CD4-positive, alpha-beta T cell treated with Interleukin-6 for 4 hours (primary cell): ENCODE data around the gene QPRT.
"Not testable (repeated sequence)": the region's sequence is repeated elsewhere in the genome, so short reads cannot be mapped to it uniquely, and the experiment has no call there.

Experiments
- DNase-seq: peaks from one replicate; pipeline ENCODE4 v3.0.0-alpha.2; 2020; ENCODE audit warnings: mixed read lengths

Gene QPRT

DNA sequence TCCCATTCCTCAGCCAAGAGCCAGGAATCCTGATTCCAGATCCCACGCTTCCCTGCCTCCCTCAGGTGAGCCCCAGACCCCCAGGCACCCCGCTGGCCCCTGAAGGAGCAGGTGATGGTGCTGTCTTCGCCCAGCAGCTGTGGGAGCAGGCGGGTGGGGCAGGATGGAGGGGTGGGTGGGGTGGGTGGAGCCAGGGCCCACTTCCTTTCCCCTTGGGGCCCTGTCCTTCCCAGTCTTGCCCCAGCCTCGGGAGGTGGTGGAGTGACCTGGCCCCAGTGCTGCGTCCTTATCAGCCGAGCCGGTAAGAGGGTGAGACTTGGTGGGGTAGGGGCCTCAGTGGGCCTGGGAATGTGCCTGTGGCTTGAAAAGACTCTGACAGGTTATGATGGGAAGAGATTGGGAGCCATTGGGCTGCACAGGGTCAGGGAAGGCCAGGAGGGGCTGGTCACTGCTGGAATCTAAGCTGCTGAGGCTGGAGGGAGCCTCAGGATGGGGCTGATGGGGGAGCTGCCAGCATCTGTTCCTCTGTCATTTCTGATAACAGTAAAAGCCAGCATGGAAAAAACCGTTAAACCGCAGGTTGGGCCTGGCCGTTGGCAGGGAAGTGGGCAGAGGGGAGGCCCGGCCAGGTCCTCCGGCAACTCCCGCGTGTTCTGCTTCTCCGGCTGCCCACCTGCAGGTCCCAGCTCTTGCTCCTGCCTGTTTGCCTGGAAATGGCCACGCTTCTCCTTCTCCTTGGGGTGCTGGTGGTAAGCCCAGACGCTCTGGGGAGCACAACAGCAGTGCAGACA is 15.8 kb upstream of the QPRT start, which contains the start of gene SPN:
SPN (plus strand) TSS at position 232 of the 791 bp plus-strand sequence; CDS start at position 714, 482 bp downstream.
- DNase-seq: peak; percentile 68

DNA sequence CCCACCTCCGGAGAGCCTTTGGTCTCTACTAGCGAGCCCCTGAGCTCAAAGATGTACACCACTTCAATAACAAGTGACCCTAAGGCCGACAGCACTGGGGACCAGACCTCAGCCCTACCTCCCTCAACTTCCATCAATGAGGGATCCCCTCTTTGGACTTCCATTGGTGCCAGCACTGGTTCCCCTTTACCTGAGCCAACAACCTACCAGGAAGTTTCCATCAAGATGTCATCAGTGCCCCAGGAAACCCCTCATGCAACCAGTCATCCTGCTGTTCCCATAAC is 15.2 kb upstream of the QPRT start:
- no peak for DNase-seq

DNA sequence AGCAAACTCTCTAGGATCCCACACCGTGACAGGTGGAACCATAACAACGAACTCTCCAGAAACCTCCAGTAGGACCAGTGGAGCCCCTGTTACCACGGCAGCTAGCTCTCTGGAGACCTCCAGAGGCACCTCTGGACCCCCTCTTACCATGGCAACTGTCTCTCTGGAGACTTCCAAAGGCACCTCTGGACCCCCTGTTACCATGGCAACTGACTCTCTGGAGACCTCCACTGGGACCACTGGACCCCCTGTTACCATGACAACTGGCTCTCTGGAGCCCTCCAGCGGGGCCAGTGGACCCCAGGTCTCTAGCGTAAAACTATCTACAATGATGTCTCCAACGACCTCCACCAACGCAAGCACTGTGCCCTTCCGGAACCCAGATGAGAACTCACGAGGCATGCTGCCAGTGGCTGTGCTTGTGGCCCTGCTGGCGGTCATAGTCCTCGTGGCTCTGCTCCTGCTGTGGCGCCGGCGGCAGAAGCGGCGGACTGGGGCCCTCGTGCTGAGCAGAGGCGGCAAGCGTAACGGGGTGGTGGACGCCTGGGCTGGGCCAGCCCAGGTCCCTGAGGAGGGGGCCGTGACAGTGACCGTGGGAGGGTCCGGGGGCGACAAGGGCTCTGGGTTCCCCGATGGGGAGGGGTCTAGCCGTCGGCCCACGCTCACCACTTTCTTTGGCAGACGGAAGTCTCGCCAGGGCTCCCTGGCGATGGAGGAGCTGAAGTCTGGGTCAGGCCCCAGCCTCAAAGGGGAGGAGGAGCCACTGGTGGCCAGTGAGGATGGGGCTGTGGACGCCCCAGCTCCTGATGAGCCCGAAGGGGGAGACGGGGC is 14.7 kb upstream of the QPRT start:
- DNase-seq: peak; percentile 61

DNA sequence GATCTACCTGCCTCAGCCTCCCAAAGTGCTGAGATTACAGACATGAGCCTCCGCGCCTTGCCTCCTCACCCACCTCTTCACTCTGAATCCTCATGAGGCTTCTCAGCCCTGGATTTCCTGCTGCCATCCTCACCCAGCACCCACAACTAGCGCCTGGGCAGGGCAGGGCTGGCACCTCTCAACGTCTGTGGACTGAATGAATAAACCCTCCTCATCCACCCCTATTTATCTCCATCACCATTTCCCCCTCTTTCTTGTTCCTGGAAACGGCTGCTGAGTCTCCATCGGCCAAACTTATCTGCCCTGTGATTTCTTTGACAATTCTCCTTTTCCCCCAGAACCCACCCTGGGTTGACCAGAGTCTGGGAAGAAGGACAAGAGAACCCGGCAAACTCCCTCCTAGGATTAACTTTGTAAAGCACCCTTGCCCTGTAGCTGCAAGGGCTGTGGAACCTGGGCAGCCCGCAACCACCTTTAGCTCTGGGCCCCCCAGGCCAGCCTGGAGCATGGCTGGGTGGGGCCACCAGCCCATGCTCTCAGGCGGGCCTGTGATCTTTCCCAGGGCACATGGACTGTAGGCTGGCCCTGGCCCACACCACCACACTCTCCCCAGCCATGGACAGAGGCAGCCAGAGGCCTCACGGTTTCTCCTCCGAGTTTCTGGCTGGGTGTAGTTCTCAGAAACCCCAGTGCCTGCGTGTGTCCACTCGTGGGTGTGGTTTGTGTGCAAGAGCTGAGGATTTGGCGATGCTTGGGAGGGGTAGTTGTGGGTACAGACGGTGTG is 13.5 kb upstream of the QPRT start:
- peak; percentile 55 for DNase-seq

DNA sequence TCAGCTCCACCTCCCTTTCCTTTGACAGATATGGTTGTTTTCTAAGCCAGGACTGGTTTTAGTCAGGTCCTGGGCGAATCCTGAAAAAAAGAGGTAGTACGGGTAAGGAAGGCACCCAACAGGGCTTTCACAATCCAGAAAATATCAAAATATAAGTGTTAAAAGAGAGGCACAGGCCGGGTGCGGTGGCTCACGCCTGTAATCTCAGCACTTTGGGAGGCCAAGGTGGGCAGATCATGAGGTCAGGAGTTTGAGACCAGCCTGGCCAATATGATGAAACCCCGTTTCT is 11.7 kb upstream of the QPRT start:
- DNase-seq: not testable (repeated sequence)

DNA sequence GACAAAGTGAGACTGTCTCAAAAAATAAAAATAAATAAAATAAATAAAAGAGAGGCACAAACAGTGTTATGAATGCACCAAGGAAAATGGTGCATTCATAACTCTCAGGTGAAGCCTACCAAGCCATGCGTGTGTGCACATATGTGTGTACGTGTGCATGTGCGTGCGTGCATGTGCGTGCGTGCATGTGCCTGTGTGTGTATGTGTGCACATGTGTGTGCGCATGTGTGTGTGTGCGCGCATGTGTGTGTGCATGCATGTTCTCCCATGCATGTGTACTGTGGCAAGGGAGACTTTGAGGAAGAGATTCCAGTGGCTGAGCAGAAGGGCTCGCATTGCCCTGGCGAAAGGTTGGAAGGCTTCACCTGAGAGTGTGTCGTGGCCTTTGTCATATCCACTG is 11.2 kb upstream of the QPRT start:
- no peak for DNase-seq

DNA sequence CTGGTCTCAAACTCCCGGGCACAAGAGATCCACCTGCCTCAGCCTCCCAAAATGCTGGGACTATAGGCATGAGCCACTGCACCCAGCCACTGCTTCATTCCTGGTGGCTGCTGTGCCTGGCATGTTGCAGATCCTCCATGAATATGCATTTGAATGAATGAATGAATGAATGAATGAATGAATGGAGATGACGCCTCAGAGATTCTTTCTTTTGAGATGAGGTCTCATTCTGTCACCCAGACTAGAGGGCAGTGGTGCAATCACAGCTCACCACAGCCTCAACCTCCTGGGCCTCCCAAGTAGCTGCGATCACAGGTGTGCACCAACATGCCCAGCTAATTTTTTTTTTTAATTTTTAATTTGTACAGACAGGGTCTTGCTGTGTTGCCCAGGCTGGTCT is 10.7 kb upstream of the QPRT start:
- DNase-seq: no peak

DNA sequence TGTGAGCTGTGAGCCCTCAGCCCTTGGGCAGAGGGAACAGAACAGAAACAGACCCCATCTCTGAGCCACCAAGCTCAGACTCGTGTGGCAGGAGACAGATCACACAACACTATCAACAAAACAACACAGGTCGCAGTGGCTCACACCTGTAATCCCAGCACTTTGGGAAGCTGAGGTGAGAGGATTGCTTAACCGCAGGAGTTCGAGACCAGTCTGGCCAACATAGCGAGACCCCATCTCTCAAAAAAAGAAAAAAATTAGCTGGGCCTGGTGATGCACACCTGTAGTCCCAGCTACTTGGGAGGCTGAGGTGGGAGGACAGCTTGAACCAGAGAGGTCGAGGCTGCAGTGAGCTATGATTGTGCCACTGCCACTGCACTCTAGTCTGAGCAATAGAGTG is 5.5 kb upstream of the QPRT start:
- no peak for DNase-seq

DNA sequence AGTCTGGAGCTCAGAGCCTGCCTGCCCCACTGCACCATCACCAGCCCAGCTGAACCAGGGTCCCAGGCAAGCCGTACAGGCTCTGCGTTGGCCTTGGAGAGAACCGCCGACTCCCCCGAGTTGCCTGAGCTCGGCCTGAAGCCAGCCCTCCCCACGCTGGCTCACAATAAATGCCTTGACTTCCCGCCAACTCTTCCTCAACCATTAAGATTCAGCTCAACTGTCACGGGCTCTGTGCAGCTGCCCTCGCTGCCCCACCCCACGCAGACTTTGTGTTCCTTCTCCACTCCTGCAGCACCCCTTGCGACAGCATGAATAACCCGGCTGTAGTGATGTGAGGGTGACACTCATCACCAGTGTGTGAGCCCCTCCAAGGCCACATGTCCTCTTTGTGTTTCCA is 4.8 kb upstream of the QPRT start:
- no peak for DNase-seq

DNA sequence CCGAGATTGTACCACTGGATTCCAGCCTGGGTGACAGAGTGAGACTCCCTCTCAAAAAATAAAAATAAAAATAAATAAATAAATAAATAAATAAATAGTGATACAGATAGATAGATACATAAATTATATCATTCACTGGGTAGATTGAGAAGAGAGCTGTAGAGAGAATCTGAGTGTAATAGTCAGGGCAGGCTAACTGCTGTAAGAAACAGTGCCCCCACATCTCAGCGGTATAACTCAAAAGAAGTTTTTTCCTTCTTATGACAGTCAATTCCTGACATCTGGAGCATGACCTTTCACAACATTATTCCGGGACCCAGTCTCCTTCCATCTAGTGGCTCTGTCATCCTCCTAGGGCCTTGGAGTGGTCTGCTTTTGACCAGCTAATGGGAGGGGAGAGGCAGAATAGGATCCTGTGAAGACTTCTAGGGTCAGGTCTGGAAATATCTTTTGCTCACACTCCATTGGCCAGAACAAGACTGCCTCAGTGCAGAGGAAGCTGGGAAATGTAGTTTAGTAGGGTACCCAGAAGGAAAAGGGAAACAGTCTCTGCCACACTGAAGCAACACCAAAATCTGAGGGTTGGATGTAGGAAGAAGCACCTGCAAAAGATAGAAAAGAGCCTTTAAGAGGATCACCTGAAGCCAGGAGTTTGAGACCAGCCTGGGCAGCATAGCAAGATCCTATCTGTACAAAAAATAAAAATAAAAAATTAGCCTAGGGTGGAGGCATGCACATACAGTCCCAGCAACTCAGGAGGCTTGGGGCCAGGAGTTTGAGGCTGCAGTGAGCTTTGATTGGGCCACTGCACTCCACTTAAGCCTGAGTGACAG is 3.0 kb upstream of the QPRT start:
- DNase-seq: peak; percentile 17

DNA sequence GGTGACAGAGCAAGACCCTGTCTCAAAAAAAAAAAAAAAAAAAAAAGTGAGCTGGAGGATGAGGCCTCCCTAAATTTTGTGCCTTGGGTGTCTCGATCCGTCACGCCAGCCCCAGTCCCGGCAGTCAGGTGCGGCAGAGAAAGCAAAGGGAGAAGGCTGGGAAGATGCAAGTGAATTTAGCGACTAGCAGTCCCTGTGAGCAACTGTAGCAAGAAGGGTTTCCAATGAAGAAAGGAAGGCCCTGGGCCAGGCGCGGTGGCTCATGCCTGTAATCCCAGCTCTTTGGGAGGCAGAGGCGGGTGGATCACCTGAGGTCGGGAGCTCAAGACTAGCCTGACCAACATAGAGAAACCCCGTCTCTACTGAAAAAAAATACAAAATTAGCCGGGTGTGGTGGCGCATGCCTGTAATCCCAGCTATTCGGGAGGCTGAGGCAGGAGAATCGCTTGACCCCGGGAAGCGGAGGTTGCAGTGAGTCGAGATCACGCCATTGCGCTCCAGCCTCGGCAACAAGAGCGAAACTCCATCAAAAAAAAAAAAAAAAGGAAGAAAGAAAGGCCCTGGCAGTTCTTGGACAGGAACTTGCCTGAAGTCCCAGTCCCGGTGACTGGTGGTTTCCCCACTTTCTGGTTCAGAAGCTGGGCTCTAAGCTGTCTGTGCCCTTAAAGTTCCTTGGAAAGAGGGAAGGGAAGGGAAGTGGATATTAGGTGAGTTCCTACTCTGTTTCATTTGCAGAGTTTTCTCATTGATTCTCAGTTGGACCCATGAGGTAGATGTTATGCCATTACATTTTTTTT is 1.8 kb upstream of the QPRT start:
- DNase-seq: no peak

DNA sequence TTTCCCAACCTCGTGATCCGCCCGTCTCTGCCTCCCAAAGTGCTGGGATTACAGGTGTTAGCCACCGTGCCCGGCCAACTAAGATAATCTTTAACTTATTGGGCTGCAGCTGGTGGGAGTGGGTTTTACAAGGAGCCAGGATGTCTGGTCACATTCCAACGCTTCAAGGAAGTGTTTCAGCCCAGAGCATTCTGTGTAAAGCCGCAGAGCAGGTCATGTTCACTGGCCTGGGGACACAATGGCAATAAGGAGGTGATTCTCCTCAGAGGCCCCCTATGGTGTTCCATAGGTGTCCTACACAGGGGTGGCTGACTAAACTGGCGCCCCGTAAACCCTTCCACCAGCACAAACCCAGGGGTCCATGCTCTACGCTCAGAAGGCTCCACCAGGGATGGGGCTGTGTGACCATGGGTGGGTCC is 1.2 kb downstream of the QPRT start:
- no peak for DNase-seq

DNA sequence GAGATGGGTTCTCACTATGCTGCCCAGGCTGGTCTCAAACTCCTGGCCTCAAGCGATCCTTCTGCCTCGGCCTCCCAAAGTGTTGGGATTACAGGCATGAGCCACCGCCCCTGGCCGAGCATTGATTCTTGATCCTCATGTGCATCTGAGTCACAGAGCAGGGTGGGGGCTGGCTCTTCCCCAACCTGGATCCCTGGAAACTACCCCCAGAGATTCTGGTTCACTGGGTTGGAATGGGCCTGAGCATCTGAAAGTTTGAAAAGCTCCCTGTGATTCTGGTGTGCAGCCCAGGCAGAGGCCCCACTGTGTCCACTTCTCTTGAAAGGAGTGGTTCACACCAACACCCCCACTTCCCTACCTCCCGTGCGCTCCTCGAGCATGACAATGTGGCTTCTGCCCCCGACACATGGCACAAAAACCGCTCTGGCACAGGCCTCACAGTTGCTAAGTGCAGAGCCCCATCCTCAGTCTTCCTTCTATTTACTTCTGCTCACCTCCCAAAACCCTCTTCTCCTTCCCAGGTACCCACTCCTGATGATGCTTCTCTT is 4.6 kb downstream of the QPRT start:
- DNase-seq: no peak

DNA sequence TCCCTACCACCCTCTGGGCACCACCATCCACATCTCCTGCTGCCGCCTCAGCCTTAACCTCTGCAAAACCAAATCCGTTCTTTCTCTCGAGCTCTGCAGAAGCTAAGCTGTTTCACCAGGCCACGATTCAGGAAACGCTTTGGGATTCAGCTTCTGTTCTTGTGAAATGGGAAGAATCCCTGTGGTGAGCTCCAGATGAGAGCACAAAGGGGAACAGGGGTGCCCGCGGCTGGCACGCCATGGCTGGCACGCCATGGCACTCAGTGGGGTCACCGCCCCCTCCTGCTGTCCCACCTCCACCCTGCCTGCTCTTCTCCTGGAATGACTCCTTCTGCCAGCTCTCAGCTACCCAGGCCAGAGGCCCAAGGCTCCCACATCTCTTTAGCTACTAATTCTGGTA is 5.7 kb downstream of the QPRT start:
- no peak for DNase-seq

DNA sequence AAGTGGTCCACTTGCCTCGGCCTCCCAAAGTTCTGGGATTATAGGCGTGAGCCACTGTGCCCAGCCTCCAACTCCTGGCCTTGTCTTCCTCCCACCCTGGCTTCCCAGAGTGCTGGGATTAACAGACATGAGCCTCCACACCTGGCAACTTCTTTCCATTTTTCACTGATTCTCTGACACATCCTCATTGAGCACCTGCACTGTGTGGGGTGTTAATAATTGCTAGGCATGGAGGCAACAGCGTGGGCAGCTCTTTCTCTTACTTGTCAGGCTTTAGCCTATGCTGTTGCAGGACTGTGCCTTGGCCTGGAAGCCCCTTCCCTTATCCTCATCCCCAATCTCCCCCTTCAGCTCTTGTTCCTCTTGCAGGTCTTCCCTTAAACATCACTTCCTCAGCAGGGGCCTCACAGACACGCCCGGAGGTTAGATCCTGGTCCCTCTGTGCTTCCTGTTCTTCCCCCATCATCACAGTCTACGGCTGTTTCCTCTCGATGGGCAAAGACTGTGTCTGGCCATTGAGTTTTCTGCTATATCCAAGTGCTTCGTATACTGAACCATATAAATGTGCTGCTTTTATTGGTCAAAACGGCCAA is 7.9 kb downstream of the QPRT start:
- no peak for DNase-seq

DNA sequence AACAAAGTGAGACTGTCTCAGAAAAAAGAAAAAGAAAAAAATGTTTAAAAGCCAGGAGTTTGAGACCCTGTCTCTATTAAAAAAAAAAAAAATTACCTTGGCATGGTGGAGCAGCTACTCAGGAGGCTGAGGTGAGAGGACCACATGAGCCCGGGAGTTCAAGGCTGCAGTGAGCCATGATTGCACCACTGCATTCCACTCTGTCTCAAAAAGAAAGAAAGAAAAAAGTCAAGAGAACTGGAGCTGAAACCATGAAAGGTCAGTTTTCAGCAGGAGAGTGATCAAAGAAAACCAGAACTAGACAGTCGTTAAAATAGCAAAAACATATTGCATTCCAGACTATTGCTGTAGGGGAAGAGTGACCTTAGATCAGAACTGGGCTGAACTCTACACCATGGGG is 8.8 kb downstream of the QPRT start:
- no peak for DNase-seq

DNA sequence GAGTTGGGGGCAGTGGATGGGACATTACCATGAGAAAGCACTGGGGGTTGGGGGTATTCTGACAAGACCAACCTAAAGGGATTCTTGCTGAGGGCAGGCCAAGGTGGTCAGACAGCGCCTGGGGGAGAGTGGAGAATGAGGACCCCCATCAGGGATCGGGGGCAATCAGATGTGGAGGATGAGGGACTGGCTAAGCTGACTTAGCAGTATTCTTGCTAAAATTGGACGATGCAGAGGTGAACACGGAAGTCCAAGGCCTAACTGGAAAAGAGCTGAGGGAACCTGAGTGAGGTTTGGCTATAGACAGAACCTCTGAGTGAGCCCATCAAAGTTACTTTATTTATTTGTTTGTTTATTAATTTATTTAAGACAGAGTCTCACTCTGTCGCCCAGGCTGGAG is 9.2 kb downstream of the QPRT start:
- DNase-seq: no peak

DNA sequence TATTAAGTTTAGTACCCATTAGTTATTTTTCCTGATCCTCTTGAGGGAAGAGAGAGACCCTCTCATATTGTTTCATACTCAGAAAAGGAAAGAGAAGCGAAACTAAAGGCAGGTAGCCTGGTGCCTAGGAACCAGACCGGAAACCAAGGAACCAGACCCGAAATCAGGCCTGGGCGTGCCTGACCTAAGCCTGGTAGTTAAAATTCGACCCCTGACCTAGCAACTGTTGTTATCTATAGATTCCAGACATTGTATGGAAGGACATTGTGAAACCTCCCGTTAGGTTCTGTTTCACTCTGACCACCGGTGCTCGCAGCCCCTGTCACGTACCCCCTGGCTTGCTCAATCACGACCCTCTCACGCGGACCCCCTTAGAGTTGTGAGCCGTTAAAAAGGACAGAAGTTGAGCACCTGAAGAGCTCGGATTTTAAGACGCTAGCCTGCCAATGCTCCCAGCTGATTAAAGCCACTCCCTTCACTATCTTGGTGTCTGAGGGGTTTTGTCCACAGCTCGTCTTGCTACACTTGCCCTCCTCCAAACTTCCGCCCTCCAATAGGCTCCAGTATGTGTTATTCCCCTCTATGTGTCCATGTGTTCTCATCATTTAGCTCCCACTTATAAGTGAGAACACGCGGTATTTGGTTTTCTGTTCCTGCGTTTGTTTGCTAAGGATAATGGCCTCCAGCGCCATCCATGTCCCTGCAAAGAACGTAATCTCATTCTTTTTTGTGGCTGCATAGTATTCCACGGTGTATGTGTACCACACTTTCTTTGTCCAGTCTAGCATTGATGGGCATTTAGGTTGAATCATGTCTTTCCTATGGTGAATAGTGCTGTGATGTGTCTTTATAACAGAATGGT is 10.7 kb downstream of the QPRT start:
- not testable (repeated sequence) for DNase-seq

DNA sequence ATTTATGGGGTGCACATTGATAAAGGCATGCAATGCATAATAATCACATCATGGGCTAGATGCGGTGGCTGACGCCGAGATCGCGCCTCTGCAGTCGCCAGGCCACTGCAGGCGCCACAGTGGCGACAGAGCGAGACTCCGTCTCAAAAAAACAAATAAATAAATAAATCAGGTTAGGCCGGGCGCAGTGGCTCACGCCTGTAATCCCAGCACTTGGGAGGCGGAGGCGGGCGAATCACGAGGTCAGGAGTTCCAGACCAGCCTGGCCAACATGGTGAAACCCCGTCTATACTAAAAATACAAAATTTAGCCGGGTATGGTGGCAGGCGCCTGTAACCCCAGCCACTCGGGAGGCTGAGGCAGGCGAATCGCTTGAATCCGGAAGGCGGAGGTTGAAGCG is 13.6 kb downstream of the QPRT start:
- not testable (repeated sequence) for DNase-seq
